HepG2 (cell line): ENCODE results near the gene RAD23A. TPM values are rescaled to one million over a fixed set of nuclear protein-coding genes. Genes with fewer than 3 reads are reported as not detected.
A peak's percentile ranks its signal among the peaks of the same experiment; 100 is the strongest.

Experiments used
- ATM ChIP-seq: fragments of 450-650 bp; IDR thresholded peaks from 2 replicates; pipeline ENCODE4 v1.7.1; 2017; ENCODE audit warnings: mild to moderate bottlenecking, borderline replicate concordance
- CCDC6 ChIP-seq: sonication (generic); formaldehyde crosslinking; IDR thresholded peaks from 2 replicates; pipeline ENCODE4 v1.8.1; 2022; ENCODE audit warnings: mild to moderate bottlenecking, missing genetic modification reagents, moderate library complexity
- CREM ChIP-seq, 2 experiments: sonication (generic) in 1 of 2; formaldehyde crosslinking in 1 of 2; IDR thresholded peaks; 2 replicates each; pipeline versions ENCODE4 v1.4.0 to v1.6.1; 2016 to 2020; ENCODE audit warnings: antibody characterized with exemption in 1 of 2, mild to moderate bottlenecking in 1 of 2, missing genetic modification reagents in 1 of 2
- FLYWCH1 ChIP-seq: sonication (generic); formaldehyde crosslinking; IDR thresholded peaks from 2 replicates; pipeline ENCODE4 v1.8.1; 2023; ENCODE audit warnings: mild to moderate bottlenecking, missing genetic modification reagents
- HNRNPL ChIP-seq: fragments of 200-400 bp; formaldehyde crosslinking; IDR thresholded peaks from 2 replicates; pipeline ENCODE4 v1.6.1; 2017; ENCODE audit warnings: mild to moderate bottlenecking, low read depth, low read length
- KDM5A ChIP-seq: fragments of 200-600 bp; sonication (generic); IDR thresholded peaks from 2 replicates; pipeline ENCODE4 v1.7.0; 2018; ENCODE audit warnings: antibody characterized with exemption, mild to moderate bottlenecking, low read length, borderline replicate concordance
- KLF6 ChIP-seq: IDR thresholded peaks from 2 replicates; pipeline ENCODE4 v1.8.0; 2016; ENCODE audit warnings: missing biosample characterization, missing genetic modification reagents
- MATR3 ChIP-seq: sonication (generic); formaldehyde crosslinking; IDR thresholded peaks from 2 replicates; pipeline ENCODE4 v1.4.0; 2020; ENCODE audit warnings: missing genetic modification reagents
- SAFB2 ChIP-seq: sonication (generic); formaldehyde crosslinking; IDR thresholded peaks from 2 replicates; pipeline ENCODE4 v1.5.1; 2020; ENCODE audit warnings: missing genetic modification reagents, low read depth, mild to moderate bottlenecking, borderline replicate concordance
- SNRNP70 ChIP-seq: fragments of 200-400 bp; formaldehyde crosslinking; IDR thresholded peaks from 2 replicates; pipeline ENCODE4 v1.6.1; 2017; ENCODE audit warnings: mild to moderate bottlenecking, low read depth, low read length, moderate library complexity
- ZNF136 ChIP-seq: sonication (generic); formaldehyde crosslinking; IDR thresholded peaks from 2 replicates; pipeline ENCODE4 v1.8.1; 2022; ENCODE audit warnings: low read depth, mild to moderate bottlenecking, moderate library complexity, missing genetic modification reagents
- ZNF546 ChIP-seq: sonication (generic); formaldehyde crosslinking; conservative IDR thresholded peaks from 2 replicates; pipeline ENCODE4 v1.8.1; 2023; ENCODE audit warnings: mild to moderate bottlenecking, missing genetic modification reagents
- ZNF619 ChIP-seq: sonication (generic); formaldehyde crosslinking; IDR thresholded peaks from 2 replicates; pipeline ENCODE4 v1.4.0; 2020; ENCODE audit warnings: mild to moderate bottlenecking, missing genetic modification reagents
- ZSCAN21 ChIP-seq: sonication (generic); formaldehyde crosslinking; IDR thresholded peaks from 2 replicates; pipeline ENCODE4 v1.8.0; 2022; ENCODE audit warnings: mild to moderate bottlenecking, missing genetic modification reagents, moderate library complexity, borderline replicate concordance
- polyA plus RNA-seq, 8 experiments: library from polyadenylated mRNA; depleted of rRNA in 3 of 8; stranded (reverse) in 7 of 8; unstranded in 1 of 8; fragments of >200 nt; fragmentation: Illumina TruSeq in 4 of 8; extraction: Trizol in 4 of 8; gene quantifications; 2 replicates each; pipeline versions ENCODE4 v1.2.1 to v1.2.3, GENCODE V29; 2011 to 2016; ENCODE audit warnings: low read depth in 4 of 8, missing spikeins in 1 of 8, mixed read lengths in 1 of 8; ENCODE audit not compliant: insufficient read depth in 1 of 8
- total RNA-seq, 5 experiments: library from RNA; depleted of rRNA; stranded (reverse); fragments of >200 nt; fragmentation: Illumina TruSeq; extraction: Trizol; gene quantifications; 2 replicates each; pipeline ENCODE4 v1.2.3, GENCODE V29; 2016; ENCODE audit warnings: low read depth in 1 of 5
- TF ChIP-seq, protein P1 (sequence below): sonication (generic); formaldehyde crosslinking; IDR thresholded peaks from 2 replicates; pipeline ENCODE4 v1.4.0; 2020; ENCODE audit warnings: mild to moderate bottlenecking, missing genetic modification reagents
- TF ChIP-seq, protein P2 (sequence below): sonication (generic); formaldehyde crosslinking; IDR thresholded peaks from 2 replicates; pipeline ENCODE4 v1.5.1; 2020; ENCODE audit warnings: mild to moderate bottlenecking, missing genetic modification reagents, moderate library complexity
- TF ChIP-seq, protein P3 (sequence below): sonication (generic); formaldehyde crosslinking; IDR thresholded peaks from 2 replicates; pipeline ENCODE4 v1.9.0; 2021; ENCODE audit warnings: missing genetic modification reagents, borderline replicate concordance
- TF ChIP-seq, protein P4 (sequence below): sonication (generic); formaldehyde crosslinking; conservative IDR thresholded peaks from 2 replicates; pipeline ENCODE4 v1.8.1; 2023; ENCODE audit warnings: missing genetic modification reagents

RAD23A gene
- total and polyA plus RNA-seq, 2 of the 13 experiments (the other 11 are each of a cell fraction or from before 2014, with no cell fraction given) = 42.5 to 54.2 TPM

DNA sequence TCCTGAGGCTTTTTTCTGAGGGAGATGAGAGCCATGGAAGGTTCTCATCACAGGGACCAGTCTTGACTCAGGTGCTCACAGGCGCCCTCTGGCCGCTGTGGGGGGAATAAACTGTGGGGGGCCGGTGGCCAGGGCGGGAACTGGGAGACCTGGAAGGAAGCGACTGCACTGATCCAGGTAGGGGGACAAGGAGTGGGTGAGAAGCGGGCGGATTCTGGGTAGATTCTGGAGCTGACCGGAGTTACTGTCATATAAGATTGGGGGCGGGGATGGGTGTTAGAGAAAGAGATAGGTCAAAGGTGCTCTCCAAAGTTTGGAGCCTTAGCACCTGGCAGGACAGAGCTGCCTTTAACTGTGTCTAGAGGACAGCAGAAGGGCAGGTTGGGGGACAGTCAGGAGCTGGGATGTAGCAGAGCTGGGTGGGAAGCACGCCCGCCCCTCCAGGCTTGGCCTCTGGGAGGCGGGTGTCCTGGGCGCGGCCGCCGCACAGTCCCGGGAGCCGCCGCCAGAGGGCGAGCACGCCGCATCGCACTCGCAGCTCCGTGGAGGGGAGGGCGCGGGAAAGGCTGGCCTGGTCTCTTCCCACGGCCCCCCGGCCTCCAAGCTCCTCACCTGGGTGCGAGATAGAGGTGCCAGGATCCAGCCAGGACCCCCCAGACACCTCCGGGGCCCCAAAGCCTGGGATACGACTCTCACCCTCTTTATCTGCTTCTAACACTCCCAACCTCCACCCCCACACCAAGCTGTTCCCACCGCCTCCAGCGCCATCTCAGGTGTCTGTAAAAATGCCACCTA, 19.6 kb downstream of the RAD23A start (continued):
- TF ChIP-seq, protein P1, sequence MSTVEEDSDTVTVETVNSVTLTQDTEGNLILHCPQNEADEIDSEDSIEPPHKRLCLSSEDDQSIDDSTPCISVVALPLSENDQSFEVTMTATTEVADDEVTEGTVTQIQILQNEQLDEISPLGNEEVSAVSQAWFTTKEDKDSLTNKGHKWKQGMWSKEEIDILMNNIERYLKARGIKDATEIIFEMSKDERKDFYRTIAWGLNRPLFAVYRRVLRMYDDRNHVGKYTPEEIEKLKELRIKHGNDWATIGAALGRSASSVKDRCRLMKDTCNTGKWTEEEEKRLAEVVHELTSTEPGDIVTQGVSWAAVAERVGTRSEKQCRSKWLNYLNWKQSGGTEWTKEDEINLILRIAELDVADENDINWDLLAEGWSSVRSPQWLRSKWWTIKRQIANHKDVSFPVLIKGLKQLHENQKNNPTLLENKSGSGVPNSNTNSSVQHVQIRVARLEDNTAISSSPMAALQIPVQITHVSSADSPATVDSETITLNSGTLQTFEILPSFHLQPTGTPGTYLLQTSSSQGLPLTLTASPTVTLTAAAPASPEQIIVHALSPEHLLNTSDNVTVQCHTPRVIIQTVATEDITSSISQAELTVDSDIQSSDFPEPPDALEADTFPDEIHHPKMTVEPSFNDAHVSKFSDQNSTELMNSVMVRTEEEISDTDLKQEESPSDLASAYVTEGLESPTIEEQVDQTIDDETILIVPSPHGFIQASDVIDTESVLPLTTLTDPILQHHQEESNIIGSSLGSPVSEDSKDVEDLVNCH (CRISPR knock-in tag) = no peak
- TF ChIP-seq ZNF136 (CRISPR knock-in tag) = no peak; the same call in 1 of the 2 replicates
- TF ChIP-seq CCDC6 (CRISPR knock-in tag) = peak; percentile 74; the same call in 1 of the 2 replicates
- no peak for TF ChIP-seq KLF6 (CRISPR knock-in tag)
- TF ChIP-seq HNRNPL = 0 out of 2 replicates have a peak, but pooled peaks have one; percentile 23
- no peak for TF ChIP-seq MATR3 (CRISPR knock-in tag)
- TF ChIP-seq ZNF546 (CRISPR knock-in tag) = no peak
- TF ChIP-seq ATM = no peak
- TF ChIP-seq ZNF619 (CRISPR knock-in tag) = 0 out of 2 replicates have a peak, but pooled peaks have one; percentile 33
- no peak for TF ChIP-seq CREM (IDR thresholded peaks at IDR 0.05)
- TF ChIP-seq CREM (CRISPR knock-in tag; IDR thresholded peaks at IDR 0.05) = no peak
- TF ChIP-seq SAFB2 = no peak
- no peak for TF ChIP-seq SNRNP70
- TF ChIP-seq, protein P2, sequence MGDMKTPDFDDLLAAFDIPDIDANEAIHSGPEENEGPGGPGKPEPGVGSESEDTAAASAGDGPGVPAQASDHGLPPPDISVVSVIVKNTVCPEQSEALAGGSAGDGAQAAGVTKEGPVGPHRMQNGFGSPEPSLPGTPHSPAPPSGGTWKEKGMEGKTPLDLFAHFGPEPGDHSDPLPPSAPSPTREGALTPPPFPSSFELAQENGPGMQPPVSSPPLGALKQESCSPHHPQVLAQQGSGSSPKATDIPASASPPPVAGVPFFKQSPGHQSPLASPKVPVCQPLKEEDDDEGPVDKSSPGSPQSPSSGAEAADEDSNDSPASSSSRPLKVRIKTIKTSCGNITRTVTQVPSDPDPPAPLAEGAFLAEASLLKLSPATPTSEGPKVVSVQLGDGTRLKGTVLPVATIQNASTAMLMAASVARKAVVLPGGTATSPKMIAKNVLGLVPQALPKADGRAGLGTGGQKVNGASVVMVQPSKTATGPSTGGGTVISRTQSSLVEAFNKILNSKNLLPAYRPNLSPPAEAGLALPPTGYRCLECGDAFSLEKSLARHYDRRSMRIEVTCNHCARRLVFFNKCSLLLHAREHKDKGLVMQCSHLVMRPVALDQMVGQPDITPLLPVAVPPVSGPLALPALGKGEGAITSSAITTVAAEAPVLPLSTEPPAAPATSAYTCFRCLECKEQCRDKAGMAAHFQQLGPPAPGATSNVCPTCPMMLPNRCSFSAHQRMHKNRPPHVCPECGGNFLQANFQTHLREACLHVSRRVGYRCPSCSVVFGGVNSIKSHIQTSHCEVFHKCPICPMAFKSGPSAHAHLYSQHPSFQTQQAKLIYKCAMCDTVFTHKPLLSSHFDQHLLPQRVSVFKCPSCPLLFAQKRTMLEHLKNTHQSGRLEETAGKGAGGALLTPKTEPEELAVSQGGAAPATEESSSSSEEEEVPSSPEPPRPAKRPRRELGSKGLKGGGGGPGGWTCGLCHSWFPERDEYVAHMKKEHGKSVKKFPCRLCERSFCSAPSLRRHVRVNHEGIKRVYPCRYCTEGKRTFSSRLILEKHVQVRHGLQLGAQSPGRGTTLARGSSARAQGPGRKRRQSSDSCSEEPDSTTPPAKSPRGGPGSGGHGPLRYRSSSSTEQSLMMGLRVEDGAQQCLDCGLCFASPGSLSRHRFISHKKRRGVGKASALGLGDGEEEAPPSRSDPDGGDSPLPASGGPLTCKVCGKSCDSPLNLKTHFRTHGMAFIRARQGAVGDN (CRISPR knock-in tag) = peak; percentile 86
- TF ChIP-seq, protein P3, sequence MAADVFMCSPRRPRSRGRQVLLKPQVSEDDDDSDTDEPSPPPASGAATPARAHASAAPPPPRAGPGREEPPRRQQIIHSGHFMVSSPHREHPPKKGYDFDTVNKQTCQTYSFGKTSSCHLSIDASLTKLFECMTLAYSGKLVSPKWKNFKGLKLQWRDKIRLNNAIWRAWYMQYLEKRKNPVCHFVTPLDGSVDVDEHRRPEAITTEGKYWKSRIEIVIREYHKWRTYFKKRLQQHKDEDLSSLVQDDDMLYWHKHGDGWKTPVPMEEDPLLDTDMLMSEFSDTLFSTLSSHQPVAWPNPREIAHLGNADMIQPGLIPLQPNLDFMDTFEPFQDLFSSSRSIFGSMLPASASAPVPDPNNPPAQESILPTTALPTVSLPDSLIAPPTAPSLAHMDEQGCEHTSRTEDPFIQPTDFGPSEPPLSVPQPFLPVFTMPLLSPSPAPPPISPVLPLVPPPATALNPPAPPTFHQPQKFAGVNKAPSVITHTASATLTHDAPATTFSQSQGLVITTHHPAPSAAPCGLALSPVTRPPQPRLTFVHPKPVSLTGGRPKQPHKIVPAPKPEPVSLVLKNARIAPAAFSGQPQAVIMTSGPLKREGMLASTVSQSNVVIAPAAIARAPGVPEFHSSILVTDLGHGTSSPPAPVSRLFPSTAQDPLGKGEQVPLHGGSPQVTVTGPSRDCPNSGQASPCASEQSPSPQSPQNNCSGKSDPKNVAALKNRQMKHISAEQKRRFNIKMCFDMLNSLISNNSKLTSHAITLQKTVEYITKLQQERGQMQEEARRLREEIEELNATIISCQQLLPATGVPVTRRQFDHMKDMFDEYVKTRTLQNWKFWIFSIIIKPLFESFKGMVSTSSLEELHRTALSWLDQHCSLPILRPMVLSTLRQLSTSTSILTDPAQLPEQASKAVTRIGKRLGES (CRISPR knock-in tag) = no peak
- TF ChIP-seq, protein P4, sequence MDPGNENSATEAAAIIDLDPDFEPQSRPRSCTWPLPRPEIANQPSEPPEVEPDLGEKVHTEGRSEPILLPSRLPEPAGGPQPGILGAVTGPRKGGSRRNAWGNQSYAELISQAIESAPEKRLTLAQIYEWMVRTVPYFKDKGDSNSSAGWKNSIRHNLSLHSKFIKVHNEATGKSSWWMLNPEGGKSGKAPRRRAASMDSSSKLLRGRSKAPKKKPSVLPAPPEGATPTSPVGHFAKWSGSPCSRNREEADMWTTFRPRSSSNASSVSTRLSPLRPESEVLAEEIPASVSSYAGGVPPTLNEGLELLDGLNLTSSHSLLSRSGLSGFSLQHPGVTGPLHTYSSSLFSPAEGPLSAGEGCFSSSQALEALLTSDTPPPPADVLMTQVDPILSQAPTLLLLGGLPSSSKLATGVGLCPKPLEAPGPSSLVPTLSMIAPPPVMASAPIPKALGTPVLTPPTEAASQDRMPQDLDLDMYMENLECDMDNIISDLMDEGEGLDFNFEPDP = no peak
- no peak for TF ChIP-seq FLYWCH1 (CRISPR knock-in tag)
- no peak for TF ChIP-seq KDM5A
- TF ChIP-seq ZSCAN21 (CRISPR knock-in tag) = no peak
